SK-MEL-5 (cell line): ENCODE results near the gene WDR1. TPM values are rescaled to one million over a fixed set of nuclear protein-coding genes. Genes with fewer than 3 reads are reported as not detected.

ENCODE experiments used
- DNase-seq: peaks from one replicate; pipeline ENCODE4 v3.0.0-alpha.2; 2016; ENCODE audit warnings: low read depth, low spot score
- in situ Hi-C: cut with HindIII; loops from 2 replicates; pipeline ENCODE4 v1.10.0; 2016; ENCODE audit warnings: low sequenced_read_pairs, high pct_unique_total_duplicates, low pct_unique_long_range_greater_than_20kb
- total RNA-seq: library from RNA; depleted of rRNA; stranded (reverse); fragments of >200 nt; shearing (Covaris generic); gene quantifications from 2 replicates; pipeline ENCODE4 v1.2.3, GENCODE V29; 2014

The WDR1 gene
- total RNA-seq, 1 experiment from 2014 or later = 248 TPM

DNA sequence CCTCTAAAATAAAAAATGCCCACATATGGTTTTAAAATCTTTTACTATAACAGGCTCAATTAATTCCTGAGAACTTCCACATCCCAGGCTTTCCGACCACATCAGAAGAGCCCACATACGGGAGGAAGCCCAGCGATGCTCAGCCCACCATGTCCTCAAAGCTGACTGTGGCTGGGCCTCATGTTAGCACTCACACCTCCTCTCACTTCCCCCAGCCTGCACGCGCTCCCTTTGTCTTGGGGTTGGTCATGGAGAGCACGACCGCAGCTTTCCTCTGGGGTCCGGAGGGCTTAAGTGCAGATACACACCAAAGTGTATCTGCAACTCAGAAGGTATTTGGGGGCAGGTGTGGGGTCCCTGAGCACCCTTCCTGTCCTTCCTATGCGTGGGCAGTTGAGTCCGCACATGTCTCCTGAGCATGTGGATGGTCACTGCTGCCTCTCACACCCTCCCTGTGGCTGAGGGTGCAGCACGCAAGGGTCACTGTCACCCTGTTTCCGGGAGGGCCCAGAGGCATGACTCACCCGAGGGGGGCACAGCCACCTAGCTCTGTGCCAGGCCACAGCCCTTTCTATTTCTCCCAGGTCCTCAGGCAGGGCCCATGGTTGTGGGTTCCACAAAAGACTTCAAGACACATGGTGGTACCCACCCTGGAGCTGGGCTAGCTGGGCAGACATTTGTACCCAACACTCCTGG, 21.2 kb downstream of the WDR1 start:
- in situ Hi-C loops = no loop called here
- no peak for DNase-seq

DNA sequence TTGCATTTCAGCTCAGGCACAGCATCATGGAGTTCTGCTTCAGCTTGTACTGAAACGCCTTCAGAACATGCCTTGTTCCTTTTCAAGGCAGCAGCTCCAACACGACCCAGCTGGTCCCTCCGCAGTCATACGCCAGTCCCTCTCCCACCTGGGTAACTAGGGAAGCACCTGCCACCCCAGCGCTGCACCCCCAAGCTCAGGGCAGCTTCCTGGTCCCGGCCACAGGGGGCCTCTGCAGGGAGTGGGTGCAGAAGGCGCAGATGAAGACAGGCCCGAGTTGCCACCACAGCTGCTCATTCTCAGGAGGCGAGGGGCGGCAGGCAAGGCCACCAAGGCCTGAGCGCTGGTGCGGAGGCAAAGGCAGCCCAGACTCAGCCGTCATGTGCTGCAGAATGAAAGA, 21.8 kb downstream of the WDR1 start:
- DNase-seq = no peak
- in situ Hi-C loops = no loop called here

DNA sequence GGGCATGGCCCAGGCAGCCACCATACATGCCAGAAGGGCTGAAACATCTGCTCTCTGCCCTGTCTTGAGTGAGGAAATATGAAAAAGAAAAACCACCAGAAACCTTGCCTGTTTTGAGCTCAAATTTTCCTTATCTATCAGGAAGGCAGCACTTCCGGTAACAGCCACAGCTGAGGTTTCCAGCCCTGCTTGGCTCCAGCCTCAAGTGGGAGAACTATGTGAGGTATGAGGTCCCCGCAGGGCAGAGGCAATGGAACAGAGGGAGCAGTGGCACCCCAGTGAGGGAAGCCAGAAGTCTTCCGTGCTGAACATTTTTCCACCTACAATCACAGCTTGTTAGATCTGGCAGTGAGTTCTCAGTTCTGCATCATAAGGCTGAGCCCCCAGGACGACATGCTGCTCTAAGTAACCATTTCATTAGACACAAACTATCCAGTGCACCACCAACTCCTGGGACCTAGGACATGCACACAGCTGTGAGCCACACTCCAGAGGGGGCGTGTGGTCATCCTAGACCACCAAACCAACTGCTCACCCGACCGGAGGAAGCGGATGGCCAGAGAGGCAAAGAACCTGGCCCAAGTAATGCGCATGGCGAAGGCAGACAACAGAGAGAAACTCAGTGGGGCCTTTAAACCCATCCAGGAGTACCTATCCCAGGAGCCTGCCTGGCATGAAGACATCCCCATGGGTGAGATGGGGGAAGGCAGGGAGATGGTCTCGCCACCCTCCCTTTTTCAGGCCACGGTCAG, 22.6 kb downstream of the WDR1 start:
- no peak for DNase-seq
- in situ Hi-C loops = no loop called here

DNA sequence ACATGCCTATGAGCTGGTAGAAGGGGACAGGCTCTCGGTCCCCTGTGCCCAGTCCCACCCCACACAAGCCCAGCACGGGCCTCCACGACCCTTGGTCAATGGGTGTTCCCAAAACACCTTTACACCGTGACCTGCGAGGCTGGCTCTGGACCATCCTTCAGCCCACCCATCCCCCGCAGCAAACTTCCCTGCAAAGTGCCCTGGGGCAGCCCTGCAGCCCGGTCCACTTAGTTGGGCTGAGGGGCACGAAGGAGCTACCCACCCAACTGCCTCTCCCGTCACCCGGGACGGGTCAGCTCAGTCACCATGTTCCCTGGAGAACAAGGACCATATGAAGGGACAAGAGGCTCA, 23.4 kb downstream of the WDR1 start:
- in situ Hi-C loops = no loop called here

DNA sequence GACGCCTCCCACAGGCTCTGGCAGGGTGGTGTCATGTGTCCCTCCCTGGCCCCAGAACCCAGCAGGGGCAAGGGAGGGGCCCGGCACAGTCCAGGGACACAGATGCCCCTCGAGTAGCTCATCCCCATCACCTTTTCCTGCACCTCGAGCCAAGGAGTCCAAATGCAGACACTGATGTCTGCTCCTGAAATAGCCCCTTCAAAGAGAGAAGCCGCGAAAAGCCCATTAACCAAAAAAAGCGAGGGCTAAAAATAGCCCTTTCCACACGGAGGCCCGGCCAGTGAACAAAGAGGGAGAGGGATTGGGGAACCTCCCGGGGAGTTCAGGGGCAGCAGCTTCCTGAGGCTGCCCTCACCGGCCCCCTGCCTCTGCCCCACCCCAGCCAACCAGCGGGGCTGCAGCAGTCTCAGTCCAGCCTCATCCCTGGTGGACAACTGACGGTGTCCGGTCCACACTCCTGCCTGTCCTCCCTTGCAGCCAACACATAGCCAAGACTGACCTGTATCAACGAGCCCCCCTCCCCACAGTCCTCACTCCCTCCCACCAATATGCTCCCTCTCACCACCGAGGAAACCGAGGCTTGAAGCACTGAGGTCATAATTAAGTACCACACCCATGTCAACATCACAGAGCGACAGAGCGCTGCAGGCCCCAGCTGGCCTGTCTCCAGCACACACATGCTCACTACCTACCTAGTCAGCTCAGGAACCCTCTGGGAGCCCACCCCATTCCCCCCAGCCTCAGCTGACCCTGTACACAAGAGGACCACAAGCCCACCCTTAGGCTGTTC, 23.9 kb downstream of the WDR1 start:
- no peak for DNase-seq
- in situ Hi-C loops = no loop called here

More for the DNA sequence above, 23.4 kb downstream of the WDR1 start:
- no peak for DNase-seq

DNA sequence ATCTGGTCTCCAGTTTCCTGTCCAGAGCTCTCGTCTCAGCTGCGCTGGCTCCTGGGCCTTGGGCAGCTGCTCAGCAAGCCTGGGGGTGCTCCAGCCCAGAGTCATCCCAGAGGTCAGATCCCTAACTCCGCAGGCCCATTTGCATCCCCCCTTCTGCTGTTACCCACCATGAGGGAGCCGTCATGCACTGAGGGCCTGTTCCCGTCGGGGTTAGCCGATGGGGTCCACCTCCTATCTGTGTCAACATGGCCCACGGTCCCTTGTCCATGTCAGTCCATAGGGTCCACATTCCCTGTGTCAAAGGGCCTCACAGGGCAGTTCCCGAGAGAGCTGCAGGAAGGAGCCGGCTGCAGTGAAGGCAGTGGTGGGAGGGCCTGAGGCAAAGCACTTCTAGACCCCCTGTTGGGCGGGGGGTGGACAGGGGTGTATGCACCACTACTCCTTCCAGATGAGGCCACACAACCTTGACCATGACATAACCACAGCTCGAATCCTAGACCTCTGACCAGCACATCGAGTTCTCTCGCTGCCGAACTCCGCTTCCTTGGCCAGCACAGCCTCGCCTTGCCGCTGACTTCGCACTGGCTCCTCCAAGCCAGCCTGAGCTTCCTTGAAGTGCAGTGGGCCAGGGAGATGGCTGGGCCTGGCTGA, 24.9 kb downstream of the WDR1 start:
- in situ Hi-C loops = no loop called here
- DNase-seq = no peak

DNA sequence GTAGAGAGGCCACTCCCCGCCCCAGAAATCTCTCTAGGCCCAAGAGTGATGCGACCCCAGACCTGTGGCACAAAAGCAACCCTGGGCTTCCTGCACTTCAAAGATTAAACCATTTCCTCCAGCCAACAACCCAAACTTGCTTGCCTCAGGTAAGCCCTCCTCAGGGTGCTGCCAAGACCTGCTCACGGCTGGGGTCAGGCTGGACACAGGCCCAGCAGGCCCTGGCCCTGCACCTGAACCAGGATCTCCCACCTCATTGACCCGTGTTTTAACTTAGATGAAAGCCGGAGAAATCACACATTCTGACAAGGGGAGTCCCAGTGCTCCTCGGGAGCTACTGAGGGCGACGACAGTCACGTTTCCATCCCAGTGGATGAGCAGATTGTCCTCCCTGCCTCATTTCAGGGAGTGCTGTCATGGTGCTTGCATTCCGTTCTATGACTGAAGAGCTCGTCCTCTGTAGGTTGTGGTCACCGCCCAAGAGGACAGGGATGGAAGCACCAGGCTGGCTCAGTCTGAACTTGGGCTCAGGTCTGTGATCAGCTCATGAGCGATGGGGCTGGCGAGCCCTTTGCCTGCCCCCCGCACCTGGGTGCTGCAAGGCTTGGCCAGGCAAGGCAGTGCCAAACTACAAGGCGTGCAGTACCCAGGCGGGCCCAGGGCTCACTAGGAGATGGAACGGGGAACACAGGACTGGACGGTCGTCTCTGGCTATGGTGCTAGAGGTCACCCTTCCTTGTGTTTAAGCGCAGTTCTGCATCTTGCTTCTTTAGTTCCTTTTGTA, 25.9 kb downstream of the WDR1 start:
- in situ Hi-C loops = no loop called here
- no peak for DNase-seq

DNA sequence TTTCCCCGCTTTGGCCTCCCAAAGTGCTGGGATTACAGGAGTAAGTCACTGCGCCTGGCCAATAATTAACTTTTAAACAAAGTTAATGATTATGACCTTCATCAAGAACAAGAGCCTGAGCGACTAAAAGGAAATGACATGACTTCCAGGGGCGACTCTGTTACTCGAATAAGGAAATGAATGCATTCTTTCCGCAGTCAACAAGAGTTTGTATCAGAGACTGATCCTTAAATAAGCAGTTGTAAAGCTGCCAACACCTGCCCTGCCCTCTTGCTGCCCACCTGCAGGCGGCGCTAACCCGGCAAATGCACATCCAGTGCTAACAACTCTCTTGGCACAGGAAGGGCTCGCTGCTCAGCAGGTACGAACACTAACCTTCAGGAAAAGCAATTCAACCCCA, 27.3 kb downstream of the WDR1 start:
- peak; percentile 37 for DNase-seq
- in situ Hi-C loops = no loop called here

DNA sequence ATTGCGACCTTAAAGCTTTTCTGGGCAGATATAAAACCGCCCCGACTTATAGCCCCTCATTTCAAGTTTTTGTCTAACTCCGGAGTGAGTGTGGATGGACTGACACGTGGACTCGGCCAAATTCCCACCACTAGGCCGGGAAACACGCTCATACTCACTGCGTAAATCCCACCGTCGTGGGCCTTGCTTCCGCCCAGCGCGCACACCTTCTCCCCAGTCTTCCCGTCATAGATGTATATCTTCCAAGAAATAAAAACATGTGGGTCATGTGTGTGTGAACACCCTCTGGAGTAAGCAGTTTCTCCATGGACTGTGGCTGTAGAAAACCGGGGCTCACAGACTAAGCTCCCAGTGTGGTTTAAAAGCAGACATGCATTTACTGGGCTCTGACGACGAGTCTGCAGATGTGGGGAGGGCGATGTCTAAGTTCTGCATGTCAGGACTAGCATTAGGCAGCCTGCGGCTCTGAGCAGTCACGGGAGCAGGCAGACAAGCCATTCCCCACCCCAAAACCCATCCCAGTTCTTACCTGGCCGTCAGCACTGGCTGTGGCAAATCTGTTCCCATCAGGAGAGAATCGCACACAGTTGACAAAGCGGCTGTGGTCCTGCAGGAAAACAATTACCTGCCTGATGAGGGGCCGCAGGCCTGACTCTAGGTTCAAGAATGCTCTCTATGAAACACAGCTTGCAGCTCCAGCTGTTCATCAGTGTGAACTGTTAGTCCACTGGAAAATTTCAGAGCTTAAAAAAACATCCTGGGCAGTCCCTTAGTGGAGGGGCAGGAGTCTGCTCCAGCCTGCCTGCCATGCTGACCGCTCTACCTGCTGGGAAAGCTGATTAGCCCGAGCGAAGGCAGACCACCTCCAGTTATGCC, 28.2 kb downstream of the WDR1 start:
- in situ Hi-C loops = no loop called here
- no peak for DNase-seq

DNA sequence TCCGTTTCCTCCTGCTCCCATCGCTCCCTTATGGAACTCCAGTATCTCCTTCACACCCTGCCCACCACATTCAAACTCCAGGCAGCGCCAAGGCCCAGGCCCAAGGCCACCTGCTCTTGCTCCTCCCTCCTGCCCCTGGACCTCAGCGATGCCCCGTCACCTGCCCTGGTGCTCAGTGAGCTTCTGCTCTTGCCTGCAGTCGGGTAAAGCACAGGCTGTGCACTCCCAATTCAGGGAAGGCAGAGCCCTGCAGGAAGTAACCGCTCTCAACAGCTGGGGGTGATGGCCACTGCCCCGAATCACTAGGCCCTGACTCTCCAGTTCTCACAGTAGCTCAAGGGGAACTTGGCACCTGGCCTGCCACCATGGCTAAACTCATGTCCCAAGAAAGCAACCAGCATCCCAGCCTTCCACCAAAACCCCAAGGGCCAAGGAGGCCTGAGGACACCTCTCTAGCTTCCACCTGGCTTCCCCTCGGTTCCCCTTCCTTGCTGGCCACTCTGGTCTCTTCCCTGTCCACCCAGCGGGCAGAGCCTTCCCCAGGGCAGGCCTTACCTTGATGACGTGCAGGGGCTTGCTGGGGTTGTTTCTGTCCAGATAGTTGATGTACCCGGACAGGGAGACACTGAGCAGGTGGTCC, 29.3 kb downstream of the WDR1 start:
- in situ Hi-C loops = no loop called here
- no peak for DNase-seq

DNA sequence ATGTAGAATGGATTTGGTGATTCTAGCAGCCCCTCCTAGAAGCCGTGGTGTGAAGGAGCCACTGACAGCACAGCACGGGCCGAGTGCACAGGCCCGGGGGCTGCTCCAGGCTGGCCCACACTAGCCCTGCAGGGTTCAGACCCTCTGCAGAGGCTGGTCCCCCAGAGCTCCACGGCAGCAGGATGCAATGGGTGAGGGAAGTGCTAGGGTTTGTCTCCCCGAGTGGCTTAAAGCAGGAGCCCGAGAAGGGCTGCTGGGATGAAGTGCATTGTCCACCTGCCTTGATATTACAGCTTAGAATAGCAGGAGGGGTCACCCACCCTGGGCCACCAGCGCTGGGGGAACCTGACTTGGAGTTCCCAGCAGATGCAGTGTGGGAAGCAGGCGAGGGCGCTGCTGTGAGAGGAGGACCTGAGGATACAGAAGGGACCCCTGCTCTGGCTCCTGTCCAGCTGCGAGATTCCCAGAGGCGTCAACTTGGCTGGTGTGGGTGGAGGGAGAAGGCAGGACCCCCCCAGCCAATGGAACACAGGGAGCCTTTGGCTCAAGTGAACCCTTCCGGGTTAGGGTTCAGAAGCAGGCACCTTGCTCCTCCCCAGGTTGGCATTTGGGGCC, 30.0 kb downstream of the WDR1 start:
- DNase-seq = no peak
- in situ Hi-C loops = no loop called here

DNA sequence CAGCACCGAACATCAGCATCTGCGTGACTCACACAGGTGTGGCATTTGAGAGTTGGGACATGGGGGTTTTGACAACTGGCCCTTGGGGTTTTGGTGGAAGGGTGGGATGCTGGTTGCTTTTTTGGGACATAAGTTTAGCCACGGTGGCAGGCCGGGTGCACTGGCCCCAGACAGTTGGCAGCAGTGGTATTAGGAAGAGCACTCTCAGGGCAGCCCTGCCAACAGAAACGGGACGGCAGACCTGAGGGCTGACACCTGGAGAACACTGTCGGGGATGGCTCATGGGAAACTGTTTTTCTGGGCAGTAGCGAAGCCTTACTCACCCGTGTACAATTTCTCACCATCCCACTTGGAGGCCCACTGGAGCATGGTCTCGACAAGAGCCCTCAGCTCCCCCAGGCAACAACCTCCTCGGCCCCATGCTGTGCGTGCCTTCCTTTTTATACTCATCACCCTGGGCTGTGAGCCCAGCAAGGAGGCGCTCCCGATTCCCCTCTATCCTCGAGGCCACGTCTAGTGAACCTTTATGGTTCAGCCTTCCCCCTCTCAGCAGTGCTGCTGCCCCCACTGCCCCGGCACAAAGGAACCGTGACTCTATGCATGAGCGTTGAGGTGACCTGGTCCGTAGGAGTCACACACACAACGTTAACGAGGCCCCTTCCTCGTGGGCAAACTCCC, 30.6 kb downstream of the WDR1 start:
- in situ Hi-C loops = no loop called here
- no peak for DNase-seq

DNA sequence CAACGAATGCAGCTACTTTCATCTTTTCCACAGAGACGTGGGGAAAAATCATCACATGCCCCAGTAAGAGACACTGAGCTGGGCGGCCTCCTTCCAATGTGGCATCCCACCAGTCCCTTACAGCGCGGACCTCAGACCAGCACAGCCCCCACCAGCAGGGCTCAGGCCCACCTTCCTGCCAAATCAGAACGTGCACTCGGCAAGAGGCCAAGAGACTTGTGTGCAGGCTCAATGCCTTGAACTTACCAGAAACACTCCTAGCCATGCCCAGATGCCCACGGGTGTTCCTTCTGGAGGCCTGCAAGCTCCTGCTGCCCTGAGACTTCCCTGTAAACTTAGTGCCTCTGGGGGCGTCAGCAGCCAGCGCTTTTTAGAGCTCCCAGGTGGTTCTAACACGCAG, 31.2 kb downstream of the WDR1 start:
- in situ Hi-C loops = no loop called here
- DNase-seq = no peak

DNA sequence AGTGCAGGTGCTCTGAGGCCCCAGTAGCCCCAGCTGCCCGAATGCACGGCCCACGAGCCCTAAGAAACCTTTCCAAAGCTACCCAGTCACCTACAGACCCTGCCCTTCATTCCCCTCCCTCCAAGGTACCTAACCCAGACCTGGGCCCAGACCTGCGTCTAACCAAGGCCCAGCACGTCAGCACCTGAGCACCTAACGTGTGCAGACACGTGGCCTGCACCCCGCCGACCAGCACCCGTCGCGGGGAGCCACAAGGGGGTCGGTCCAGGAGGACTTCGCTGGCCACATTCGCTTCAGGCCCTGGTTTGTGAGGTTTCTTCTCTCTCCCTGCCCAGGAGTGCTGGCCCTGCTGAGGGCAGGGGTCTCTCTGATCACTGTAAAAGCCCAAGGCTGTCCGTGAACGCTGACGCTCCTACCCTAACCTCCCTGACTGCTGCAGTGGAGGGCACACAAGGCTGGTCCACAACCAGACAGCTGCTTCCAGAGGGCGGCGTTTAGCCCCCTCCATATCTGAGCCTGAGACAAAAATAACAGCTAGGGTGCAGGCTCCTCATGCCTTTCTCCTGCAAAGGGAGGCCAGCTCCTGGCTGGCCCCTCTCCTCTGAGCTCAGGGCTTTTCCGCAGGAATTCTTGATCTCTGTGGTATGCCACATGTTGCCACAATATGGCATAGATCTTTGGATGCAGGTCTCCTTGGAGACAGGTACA, 31.8 kb downstream of the WDR1 start:
- in situ Hi-C loops = no loop called here
- no peak for DNase-seq
